ENCODE results near the gene TP53INP2. TPM values are rescaled to one million over a fixed set of nuclear protein-coding genes. Genes with fewer than 3 reads are reported as not detected.
A peak's percentile ranks its signal among the peaks of the same experiment; 100 is the strongest.
"Not testable (repeated sequence)": the region's sequence is repeated elsewhere in the genome, so short reads cannot be mapped to it uniquely, and the experiment has no call there.

The TP53INP2 gene
- total and polyA plus RNA-seq, 2 donors (not counting 3 experiments of a cell fraction or from before 2014, with no cell fraction given) = 18.3 to 30.5 TPM

- Histone ChIP-seq H3K27me3 (ENCODE audit: control insufficient read depth in 2 of 2, insufficient read depth in 2 of 2, low read length in 2 of 2) (no peaks in the 10 kb centered on the region), H3K4me1 (ENCODE audit: control insufficient read depth, extremely low read depth, insufficient read depth, low read length) (no peaks in the 10 kb centered on the region), H3K9me1 (replicated peaks; ENCODE audit: control insufficient read depth, extremely low read depth, insufficient read depth, low read length) (no peaks in the 10 kb centered on the region), H3K9me3 (replicated peaks; ENCODE audit: control insufficient read depth, insufficient read depth, low read length) (no peaks in the 10 kb centered on the region), H3K27ac (ENCODE audit: insufficient read depth, low read depth, low read length) (no peak overlapping the region), H4K20me1 (replicated peaks; ENCODE audit: control insufficient read depth, extremely low read depth, insufficient read depth, low read length) (no peaks in the 10 kb centered on the region), H3K9ac (replicated peaks; ENCODE audit: extremely low read depth, insufficient read depth, low read length) (no peak overlapping the region), H3K79me2 (ENCODE audit: control insufficient read depth, insufficient read depth, low read length) (no peaks in the 10 kb centered on the region), H3K4me3 (replicated peaks in 1 of 3; ENCODE audit: insufficient read depth in 1 of 3, low read depth in 1 of 3, low read length in 3 of 3) (no peak overlapping the region), H3K36me3 (ENCODE audit: control insufficient read depth in 2 of 2, extremely low read depth in 1 of 2, insufficient read depth in 2 of 2, low read length in 2 of 2) (peaks cover 0 to 2% of the 10 kb centered on the region in 2 experiments), H3K4me2 (ENCODE audit: insufficient read depth, low read length) (no peak overlapping the region), H2AFZ (ENCODE audit: low read depth, low read length) (no peak overlapping the region)
- CTCF ChIA-PET = interaction anchor here (0.7 to 2.2 kb wide), 5 partner anchors 10 to 408 kb away, joined by 5 to 11 read pairs (median 6); no protein-coding TSS in a partner anchor
- DNase-seq (ENCODE audit: low read depth, low spot score) (no peak), FAIRE-seq (peak; percentile 4)
- no TSS peak for BruUV-seq (replicated peaks)
- no peak for TF ChIP-seq JUN (IDR thresholded peaks at IDR 0.05; ENCODE audit: borderline replicate concordance, insufficient read depth, insufficient read length, low read depth)
- no peak for TF ChIP-seq MYC (IDR thresholded peaks at IDR 0.05; ENCODE audit: low read depth, low read length)
- no peak for TF ChIP-seq CTCF (IDR thresholded peaks at IDR 0.05; ENCODE audit: extremely low read depth in 1 of 2, insufficient read depth in 1 of 2, low read depth in 1 of 2, low read length in 2 of 2)
- no peak for TF ChIP-seq MAX (IDR thresholded peaks at IDR 0.05; ENCODE audit: insufficient read depth, insufficient read length)
- no peak for TF ChIP-seq POLR2A (IDR thresholded peaks at IDR 0.05; ENCODE audit: low read depth, low read length)
- TF ChIP-seq GATA2 (IDR thresholded peaks at IDR 0.05; ENCODE audit: insufficient read depth, insufficient read length, low read depth, low read length) = no peak
- dilution Hi-C loops (cut with MboI; ENCODE audit: extremely low pct_ligation_motif_present, low sequenced_read_pairs) (no loop called here), intact Hi-C loops (cut with micrococcal nuclease) (no loop called here)
- POLR2A ChIA-PET = no interaction called here
Observed at GRCh38 chr20:34720266-34720665, 16.1 kb downstream of the TP53INP2 start.

GRCh38 chr20:34722560-34722959 is 18.4 kb downstream of the TP53INP2 start:
- BruUV-seq (replicated peaks); H3K9ac ChIP-seq (replicated peaks; ENCODE audit: extremely low read depth, insufficient read depth, low read length); DNase-seq (ENCODE audit: low read depth, low spot score); H3K27ac ChIP-seq (ENCODE audit: insufficient read depth, low read depth, low read length); FAIRE-seq; H3K36me3 ChIP-seq (ENCODE audit: control insufficient read depth in 2 of 2, extremely low read depth in 1 of 2, insufficient read depth in 2 of 2, low read length in 2 of 2); H3K9me3 ChIP-seq (replicated peaks; ENCODE audit: control insufficient read depth, insufficient read depth, low read length); H3K4me1 ChIP-seq (ENCODE audit: control insufficient read depth, extremely low read depth, insufficient read depth, low read length); H3K4me2 ChIP-seq (ENCODE audit: insufficient read depth, low read length); intact Hi-C loops (cut with micrococcal nuclease); POLR2A ChIA-PET; H3K79me2 ChIP-seq (ENCODE audit: control insufficient read depth, insufficient read depth, low read length); H3K9me1 ChIP-seq (replicated peaks; ENCODE audit: control insufficient read depth, extremely low read depth, insufficient read depth, low read length); H3K4me3 ChIP-seq (replicated peaks in 1 of 3; ENCODE audit: insufficient read depth in 1 of 3, low read depth in 1 of 3, low read length in 3 of 3); H4K20me1 ChIP-seq (replicated peaks; ENCODE audit: control insufficient read depth, extremely low read depth, insufficient read depth, low read length); dilution Hi-C loops (cut with MboI; ENCODE audit: extremely low pct_ligation_motif_present, low sequenced_read_pairs); H3K27me3 ChIP-seq (ENCODE audit: control insufficient read depth in 2 of 2, insufficient read depth in 2 of 2, low read length in 2 of 2); H2AFZ ChIP-seq (ENCODE audit: low read depth, low read length): not testable (repeated sequence)
- CTCF ChIA-PET = interaction anchor here (1.1 kb wide), 1 partner anchor 47 kb away, joined by 4 read pairs; no protein-coding TSS in a partner anchor
